GM18870 (cell line): ENCODE data around the gene CHST15.
"Not testable (repeated sequence)": the region's sequence is repeated elsewhere in the genome, so short reads cannot be mapped to it uniquely, and the experiment has no call there.

Experiments
- ATAC-seq: cut with Tn5 transposase; IDR thresholded peaks from one replicate; pipeline ENCODE4 v1.9.1; 2021; ENCODE audit warnings: moderate library complexity; ENCODE audit not compliant: unreplicated experiment

CHST15 gene

DNA sequence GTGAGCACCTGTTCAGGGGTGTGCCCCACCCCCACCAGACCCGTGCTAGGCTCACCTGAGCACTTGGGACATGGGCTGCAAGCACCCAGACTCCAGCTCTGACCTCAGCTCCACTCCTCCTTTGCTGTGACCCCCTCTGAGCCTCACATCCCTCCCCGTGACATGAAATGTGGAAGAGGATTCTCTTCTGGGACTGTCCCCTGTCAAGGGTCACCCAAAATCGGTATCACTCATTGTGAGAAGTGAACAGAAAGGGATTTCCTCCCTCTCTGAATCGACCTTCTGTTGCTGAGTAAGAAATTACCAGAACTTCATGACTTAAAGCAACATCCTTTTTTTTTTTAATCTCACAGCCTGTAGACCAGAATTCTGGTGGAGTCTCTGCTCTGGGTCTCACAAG lies 6.2 kb upstream of the CHST15 start:
- ATAC-seq, result no peak

DNA sequence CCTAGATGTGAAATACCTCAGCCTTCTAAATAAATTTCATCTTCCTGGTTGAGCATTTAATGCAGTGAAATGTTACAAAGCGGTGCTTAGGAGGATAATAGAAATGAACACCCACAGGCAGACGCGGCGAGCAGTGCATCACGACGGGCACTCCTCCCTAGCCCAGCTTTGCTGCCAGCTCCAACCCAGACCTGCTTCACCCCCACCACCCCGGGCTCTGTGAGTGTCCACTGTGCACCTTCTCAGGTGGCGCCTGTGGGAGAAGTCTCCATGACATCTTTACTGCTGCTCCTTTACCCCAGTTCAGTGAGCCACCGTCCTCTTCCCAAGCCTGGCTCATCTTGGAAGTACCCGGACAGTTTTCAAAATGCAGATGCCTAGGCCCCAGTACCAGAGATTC lies 5.2 kb upstream of the CHST15 start:
- ATAC-seq, result no peak

DNA sequence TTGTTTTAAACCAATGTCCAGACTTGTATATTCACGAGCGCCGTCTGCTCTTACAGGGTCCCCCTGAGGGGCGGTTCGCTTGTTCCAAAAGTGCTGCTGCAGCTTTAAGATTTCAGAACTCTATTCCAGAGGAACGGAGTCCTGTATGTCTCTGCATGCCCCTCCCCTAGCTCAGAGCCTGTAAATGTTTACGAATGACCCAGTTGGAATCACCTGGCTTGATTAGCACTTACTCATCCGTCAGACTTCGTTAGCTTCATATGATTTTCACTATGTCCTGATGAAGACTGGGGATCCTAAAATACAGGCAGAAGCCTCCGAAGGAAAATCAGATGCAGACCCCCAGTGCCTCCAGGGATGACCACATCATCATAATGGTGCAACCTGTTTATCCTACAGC lies 4.5 kb upstream of the CHST15 start:
- ATAC-seq, result no peak

DNA sequence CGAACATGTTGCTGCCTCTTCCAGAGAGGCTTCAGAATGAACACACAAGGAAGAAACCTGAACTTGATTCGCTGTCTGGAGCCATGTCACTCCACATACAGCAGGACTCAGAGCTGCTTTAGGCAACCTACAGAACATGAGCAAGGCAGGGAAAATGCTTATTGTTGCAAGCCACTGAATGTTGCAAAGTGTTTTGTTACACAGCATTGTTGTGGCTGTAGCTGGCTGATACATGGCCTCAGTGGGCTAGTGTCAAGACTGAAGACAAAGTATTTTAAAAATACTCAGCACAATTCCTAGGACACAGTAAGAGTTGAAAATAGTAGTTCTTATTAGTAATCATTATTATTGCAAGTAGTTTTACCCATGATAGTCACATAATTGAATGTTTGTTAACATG lies 3.1 kb upstream of the CHST15 start:
- no peak for ATAC-seq

DNA sequence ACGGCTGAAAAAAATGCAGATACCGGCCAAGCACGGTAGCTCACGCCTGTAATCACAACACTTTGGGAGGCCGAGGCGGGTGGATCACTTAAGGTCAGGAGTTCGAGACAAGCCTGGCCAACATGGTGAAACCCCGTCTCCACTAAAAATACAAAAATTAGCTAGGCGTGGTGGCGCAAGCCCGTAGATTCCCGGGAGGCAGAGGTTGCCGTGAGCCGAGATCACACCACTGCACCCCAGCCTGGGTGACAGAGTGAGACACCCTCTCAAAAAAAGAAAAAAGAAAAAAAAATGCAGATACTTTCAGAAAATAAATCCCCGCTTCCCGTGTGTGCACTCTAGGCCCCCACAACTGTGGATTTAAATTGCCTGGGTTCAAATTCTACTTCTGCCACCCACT lies 2.4 kb upstream of the CHST15 start:
- not testable (repeated sequence) for ATAC-seq

DNA sequence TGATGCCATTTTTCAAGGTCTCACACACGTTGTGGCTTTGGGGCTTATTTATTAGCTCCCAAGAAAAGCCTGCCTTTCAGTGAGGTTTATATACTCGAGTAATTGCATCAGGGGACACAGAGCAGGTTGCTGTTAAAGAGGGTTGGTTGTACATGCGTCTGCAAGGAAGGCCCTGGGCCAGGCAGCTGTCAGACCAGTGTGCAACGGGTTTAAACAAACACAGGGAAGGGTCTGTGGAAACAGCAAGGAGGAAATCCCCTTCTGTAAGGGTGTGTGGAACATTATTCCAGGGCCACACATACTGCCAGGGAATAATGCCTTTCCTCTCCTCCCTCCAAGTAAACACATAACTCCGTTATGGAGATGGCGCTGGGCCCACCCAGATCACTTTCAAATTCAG lies 1.7 kb upstream of the CHST15 start:
- ATAC-seq, result no peak

DNA sequence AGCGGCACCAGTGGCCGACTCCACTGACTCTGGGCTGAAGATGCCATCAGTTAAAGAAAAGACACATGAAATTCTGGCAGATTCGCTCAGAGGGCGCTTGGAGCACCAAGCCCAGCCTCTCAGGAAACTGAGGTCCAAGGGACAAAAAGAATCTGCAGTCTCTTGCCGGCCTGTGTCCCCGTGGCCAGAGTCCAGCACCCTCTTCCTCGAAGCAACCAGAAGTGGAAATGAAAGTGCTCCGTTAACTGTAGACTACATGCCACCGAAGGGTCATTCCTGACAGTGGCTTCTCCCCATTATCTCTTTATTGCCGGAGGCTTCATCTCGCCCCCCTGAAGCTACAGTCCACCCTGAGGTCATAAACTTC lies 1.0 kb upstream of the CHST15 start:
- no peak for ATAC-seq

DNA sequence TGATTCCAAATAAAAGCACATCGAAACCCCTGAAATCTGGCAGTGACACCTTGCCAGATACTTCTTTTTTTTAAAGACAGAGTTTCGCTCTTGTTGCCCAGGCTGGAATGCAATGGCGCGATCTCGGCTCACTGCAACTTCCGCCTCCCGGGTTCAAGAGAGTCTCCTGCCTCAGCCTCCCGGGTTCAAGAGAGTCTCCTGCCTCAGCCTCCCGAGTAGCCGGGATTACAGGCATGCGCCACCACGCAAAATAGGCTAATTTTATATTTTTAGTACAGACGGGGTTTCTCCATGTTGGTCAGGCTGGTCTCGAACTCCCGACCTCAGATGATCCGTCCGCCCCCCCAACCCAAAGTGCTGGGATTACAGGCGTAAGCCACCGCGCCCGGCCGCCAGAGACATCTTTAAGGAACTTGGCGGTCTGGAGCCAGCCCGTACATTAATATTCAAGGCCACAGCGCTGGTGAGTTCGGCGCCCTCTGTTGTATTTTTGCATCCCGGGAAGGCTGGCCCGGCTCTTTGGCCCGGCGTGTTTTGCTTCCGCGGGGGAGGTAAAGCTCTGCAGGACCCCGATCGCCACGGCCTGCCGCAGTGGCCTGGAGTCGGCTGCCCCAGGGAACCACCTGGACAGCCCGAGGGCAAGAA lies 498 bp upstream of the CHST15 start:
- ATAC-seq, result not testable (repeated sequence)

DNA sequence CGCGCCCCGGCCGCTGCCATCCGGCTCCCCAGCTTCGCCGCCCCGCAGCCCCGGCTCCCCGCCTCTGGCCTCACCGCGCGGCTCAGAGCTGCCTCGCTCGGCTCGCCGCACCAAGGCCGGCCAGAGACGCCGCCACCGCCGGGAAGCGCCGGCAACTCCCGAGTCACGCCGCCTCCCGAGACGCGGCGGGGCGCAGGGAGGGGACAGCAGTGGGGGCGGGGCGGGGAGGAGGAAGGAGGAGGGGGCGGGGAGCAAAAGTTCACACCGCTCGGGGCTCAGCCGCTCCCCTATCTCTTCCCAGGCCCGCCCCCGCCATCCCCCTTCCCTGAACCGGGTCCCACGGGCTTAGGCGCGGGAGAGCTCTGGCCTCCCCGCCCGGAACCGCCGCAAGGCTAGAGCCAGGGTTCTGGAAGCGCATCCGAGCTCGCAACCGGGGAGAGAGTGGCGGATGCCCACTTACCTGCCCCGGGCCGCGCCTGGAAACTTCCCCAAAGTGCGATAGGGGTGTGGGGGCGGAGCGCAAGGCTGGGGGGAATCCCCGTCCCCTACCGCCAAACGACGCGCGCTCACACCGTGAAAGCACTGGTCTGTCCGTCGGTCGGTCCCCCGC lies 1.0 kb downstream of the CHST15 start:
- no peak for ATAC-seq

DNA sequence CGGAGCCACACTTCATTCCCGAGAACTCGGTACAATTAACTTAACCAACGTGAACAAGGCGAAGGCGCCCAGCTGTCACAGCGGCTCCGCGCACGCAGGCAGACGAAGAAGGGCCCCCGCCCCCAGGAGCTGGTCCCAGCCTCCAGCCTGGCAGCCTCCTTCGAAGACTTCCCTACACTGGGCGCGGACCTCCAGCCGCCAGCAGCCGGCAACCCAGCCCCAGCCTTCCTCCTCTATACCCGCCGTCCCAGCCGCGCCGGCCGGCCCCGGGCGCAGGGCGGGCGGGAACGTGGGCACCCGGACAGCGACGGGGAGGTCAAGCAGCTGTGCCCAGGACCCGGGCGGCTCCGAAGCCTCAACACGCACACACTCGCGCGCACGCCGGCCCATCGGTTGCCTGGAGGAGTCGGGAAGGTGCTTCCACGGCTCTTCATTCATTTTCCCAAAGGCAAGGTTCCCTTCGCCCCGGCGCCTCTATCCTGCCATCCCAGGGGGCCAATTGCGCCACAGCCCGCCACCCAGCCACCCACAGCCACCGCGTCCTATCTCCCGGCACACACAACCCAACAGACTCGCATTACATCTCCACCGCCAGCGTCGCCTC lies 1.6 kb downstream of the CHST15 start:
- ATAC-seq, result no peak

DNA sequence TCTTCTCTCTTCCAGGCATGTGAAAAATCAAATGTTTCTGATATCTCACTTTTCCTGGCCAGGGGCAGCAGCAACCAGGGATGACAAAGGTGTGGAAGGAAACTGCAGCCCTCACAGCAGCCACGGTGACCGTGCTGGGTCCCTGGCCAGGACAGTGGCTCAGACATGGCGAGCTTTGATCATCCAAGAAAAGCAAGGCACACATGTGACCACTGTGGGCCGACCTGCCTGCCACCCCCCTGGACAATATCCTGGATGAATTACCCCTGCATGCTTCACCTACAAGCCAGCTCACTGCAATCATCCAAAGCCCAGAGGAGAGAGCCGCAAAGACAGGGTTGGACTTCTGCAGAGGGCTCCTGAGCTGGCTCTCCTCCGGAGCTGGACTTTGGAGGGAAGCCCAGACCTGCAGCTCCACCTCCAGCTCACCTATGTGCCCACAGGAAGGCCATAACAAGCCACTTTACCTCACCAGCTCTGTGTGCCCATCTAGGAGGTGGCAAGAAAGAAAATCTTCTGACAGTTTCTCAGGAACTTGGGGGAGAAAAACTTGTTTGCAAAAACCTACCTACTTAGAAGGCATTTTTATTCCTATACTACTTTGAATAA lies 2.7 kb downstream of the CHST15 start:
- ATAC-seq, result no peak

DNA sequence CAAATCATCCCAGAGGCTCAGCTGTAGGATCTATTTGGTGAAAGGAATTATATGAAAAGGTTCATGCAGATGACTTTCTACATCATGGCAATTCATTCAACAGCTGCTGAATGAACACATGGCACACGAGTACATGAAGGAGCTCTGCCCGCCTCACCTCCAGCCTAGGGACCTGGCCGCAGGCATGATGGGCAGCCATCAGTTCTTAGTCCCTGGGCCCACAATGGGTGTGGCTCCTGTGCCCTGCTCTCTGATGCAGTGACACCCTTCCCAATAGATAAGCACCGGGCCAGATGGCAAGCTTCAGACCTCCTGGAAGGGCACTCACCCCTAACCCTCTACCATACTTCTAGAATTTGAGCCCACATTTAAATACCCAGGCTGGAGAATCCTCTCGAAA lies 3.5 kb downstream of the CHST15 start:
- no peak for ATAC-seq

DNA sequence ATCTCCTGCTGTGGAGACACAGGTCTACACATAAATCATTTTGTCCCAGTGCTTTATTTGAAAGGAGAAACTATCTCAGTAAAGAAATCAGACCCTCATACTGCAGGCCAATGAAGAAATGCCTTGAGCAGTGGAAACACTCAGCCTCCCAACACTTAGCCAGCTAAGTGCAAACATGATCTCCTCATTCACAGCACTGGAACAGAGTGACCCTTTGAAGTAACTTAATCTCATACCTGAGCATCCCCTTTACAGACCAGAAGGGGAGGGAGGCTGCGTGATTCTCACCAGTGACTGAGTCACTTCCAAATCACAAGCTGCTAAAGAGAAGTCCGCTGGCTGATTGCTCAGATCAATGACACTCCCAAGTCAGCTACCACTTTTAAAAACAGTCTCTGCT lies 4.5 kb downstream of the CHST15 start:
- no peak for ATAC-seq

DNA sequence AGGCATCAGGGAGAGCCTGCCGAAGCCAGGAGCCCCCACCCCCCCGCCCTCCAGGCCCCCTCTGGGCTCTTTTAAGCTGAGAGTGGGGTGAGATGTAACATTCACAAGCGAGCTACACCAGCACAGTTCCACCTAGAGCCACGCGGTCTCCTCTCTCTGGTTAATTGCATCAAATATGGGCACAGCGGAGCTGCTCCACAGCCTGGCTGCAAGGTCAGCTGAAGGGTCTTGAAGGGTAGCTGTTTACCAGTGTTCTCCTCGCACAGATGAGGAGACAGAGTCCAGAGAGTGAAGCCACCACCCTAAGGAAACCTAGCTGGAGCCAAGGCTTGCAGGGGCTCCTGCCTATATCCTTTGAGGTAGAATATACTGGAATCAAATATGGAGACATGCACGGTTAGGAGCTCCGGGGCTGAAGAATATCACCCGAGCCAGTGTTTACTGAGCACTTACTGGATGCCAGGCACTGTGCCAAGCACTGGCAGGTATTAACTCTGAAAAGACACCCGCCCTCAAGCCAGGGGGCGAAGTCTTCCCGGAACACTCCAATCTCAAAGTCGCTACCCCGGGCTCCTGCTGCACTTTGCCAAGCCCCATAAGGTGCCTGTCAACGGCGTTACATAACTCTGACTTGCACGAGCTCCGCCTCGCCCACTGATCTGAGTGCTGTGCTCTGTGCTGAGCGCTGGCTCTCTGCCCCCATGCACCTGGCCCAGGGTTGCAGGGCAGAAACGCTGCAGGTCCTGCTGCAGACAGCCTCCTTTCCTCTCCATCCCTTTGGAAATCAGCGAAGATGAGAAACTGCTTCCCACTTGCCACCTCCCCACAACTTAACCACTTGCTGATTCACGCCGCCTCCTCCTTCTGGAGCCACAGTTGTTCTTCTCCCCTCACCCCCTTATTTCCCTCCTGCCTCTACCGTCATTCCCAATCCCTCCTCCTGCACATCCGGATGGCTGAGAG lies 5.4 kb downstream of the CHST15 start:
- ATAC-seq, result no peak

DNA sequence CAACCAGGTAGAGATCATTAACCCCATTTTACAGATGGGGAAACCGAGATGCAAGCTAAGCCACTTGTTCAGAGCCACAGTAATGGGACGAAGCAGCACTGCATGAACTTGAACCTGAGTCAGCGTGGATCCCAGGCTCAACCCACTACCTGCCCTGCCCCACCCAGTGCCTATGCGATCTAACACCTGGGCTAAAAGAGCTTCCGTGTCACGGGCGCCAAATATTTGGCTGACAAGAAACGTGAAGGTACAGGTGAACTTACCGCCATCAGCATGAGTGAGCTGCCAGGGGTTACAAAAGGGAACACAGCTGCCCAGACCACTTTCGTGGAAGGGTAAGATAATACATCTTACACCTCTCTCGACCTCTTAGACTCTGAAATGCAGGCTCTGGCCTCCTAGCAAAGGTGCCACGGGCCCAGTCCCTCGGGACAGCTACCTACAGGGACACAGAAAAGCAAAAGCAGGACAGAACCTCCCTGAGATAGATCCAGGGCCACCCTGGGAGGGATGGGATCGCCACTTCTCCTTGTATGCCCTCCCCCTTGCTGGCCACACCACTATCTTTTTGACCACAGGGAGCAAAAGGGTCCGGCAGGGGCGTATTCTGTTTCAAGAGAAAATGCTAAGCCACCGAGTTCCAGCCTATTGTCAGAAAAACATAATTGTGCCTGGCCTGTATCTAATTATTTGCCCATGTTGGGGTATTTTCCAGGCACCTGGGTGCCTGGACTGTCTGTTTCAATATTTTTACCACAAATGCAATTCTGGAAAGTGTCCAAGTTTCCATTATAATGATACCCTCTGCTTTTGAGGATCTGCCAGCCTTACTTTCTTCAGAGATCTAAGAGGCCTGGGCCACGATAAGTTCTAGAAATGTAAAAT lies 6.4 kb downstream of the CHST15 start:
- ATAC-seq, result no peak

DNA sequence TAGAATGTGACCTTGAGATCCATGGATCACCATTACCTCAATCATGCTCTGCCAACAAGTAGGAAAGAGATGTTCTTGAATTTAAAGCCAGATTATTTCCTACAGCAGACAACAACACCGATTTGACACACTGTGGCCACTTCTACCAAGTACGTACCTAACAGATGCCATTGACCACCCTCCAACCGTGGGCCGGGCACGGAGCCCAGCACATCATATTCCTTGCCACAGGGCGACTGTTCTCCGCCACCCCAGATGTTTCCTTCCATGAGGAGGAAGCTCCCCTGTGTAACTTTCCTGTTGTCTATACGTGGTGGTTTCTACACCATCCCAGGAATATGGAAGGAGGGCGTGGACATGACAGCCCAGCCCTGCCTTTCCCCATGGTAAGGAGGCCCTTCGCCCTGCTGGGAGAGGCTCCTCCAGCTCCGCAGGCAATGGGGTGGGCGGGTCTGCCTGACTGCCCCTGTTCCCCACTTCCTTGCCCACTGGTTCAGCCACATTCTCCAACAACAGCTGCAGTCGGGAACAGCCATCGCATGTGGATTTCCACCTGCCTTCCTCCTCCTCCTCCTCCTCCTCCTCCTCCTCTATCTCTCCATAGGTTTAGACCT lies 7.2 kb downstream of the CHST15 start:
- no peak for ATAC-seq

DNA sequence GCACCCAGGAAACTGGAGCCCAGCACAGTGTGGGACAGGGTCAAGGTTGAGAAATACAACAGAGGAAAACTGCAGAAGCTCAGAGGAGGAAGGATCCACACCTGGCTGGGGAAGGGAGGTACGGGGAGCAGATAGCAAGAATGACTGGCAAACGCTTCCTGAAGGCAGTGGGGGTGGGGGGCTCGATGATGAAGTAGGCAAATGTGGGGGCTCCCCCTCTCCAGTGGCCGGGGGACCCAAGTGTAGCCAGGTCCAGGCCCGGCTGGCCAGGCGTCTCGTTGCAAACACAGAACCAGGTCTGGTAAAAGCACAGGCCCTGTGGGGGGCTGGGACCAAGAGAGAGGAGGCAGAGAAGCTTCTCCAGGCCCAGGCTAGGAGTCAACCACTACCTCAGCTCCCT lies 7.7 kb downstream of the CHST15 start:
- no peak for ATAC-seq

DNA sequence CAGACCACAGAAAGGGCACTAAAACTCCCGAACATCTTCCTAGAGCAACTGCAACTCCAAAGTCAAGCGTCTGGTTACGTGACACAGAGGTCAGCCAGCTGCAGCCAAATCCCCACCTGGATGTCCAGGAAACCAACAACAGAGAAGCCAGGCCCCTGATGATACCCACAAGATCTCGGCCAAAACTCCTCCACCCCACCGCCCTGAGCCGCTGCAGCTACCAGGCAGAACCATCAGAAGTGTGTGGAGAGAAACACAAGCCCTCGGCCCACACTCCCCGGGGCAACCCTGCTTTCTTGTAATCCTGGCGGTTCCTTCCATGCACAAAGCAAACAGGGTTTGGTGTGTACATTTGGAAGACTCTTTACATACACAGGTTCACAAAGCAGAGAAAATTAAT lies 8.7 kb downstream of the CHST15 start:
- no peak for ATAC-seq

DNA sequence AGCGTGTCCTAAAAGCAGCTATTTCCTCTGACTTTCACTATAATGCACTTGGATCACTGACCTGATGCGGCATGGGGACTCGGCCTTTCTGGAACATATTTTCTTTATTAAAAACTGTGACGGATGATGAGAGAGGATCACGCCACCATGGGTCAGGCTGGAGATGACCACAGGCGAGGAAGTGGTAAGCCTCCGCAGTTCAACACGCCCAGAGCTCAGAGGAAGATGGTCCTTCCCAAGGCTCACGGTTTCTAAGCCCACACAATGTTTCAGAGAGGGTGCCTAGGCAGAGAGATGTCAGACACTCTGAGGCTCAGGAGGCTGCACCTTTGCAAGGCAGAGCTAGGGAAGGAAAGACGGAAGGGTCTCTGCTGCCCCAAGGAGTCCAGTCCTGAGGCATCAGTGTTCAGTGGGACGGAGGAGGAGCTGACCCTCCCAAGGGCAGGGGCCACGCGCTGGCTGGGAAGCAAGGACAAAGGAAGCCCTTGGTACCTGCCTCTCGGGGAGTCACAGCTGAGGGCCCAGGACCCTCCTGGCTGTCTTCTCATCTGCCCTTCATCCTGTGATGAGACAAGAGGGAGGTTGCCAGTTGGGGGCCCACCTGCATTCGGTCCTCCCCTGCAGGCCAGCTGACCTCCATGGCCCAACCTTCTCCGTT lies 9.5 kb downstream of the CHST15 start:
- ATAC-seq, result no peak
